A172 (cell line): Measurements from ENCODE around the gene BRME1. TPM values are rescaled to one million over a fixed set of nuclear protein-coding genes. Genes with fewer than 3 reads are reported as not detected.
A peak's percentile ranks its signal among the peaks of the same experiment; 100 is the strongest.

Source experiments
- DNase-seq: peaks from one replicate; pipeline ENCODE4 v3.0.0-alpha.2; 2015; ENCODE audit warnings: low spot score
- total RNA-seq: library from RNA; depleted of rRNA; stranded (reverse); fragments of >200 nt; shearing (Covaris generic); gene quantifications from 2 replicates; pipeline ENCODE4 v1.2.3, GENCODE V29; 2014; rRNA removed

Gene BRME1
- 0.48 and 3.0 TPM in 2 replicates for total RNA-seq

- DNase-seq, result peak; percentile 80
Observed at GRCh38 chr19:13905634-13906520, at the start of gene BRME1, which contains the start of gene CC2D1A. Gene BRME1, minus strand, starts transcription at chr19:13906117. Its CDS starts 1,225 bp downstream, at chr19:13904892. Gene CC2D1A, plus strand, starts transcription at chr19:13906201. Its CDS starts 241 bp downstream, at chr19:13906442.

GRCh38 chr19:13954185-13954584 is 48.3 kb upstream of the BRME1 start:
- no peak for DNase-seq

GRCh38 chr19:13952931-13953531 is 47.1 kb upstream of the BRME1 start:
- peak; percentile 55 for DNase-seq

- peak; percentile 100 for DNase-seq
Observed at GRCh38 chr19:13952154-13952930, 46.4 kb upstream of the BRME1 start, which contains the start of gene DCAF15. Gene DCAF15, plus strand, starts transcription at chr19:13952509. Its CDS starts 4 bp downstream, at chr19:13952513.

- DNase-seq, result no peak
Observed at GRCh38 chr19:13951799-13952153, 45.9 kb upstream of the BRME1 start.

GRCh38 chr19:13951043-13951442 is 45.1 kb upstream of the BRME1 start:
- no peak for DNase-seq

- DNase-seq, result no peak
Observed at GRCh38 chr19:13946414-13946813, 40.5 kb upstream of the BRME1 start.

- DNase-seq, result no peak
Observed at GRCh38 chr19:13942023-13942684, 36.2 kb upstream of the BRME1 start.

- peak; percentile 52 for DNase-seq
Observed at GRCh38 chr19:13938301-13939064, 32.6 kb upstream of the BRME1 start, which contains the start of gene PODNL1. Gene PODNL1, minus strand, starts transcription at chr19:13938417. Its CDS starts 236 bp downstream, at chr19:13938181.

GRCh38 chr19:13937479-13938300 is 31.8 kb upstream of the BRME1 start:
- DNase-seq, result no peak

GRCh38 chr19:13935765-13936510 is 30.0 kb upstream of the BRME1 start:
- no peak for DNase-seq

- DNase-seq, result no peak
Observed at GRCh38 chr19:13934785-13935109, 28.8 kb upstream of the BRME1 start.

GRCh38 chr19:13932911-13933393 is 27.0 kb upstream of the BRME1 start:
- DNase-seq, result no peak

GRCh38 chr19:13932149-13932637 is 26.3 kb upstream of the BRME1 start:
- no peak for DNase-seq

- DNase-seq, result no peak
Observed at GRCh38 chr19:13931391-13932148, 25.7 kb upstream of the BRME1 start.

GRCh38 chr19:13930402-13930801 is 24.5 kb upstream of the BRME1 start:
- no peak for DNase-seq

- no peak for DNase-seq
Observed at GRCh38 chr19:13929956-13930355, 24.0 kb upstream of the BRME1 start.

GRCh38 chr19:13929340-13929739 is 23.4 kb upstream of the BRME1 start:
- no peak for DNase-seq
